Endothelial cell of umbilical vein (primary cell): ENCODE data around the gene HIRA. TPM values are rescaled to one million over a fixed set of nuclear protein-coding genes. Genes with fewer than 3 reads are reported as not detected.

Experiments
- BruUV-seq: library from RNA; stranded (reverse); fragments of 400-500 nt; replicated peaks from 2 replicates; lab custom pipeline; 2021; lab: Mats Ljungman, UMichigan
- CTCF ChIA-PET: fragments of 300-600, 350-600 bp; sonication (Branson Sonifier 250); formaldehyde crosslinking; loops from one replicate; lab custom pipeline; 2021; ENCODE audit warnings: antibody characterized with exemption, inconsistent platforms; lab: Charles Lee
- POLR2A ChIA-PET: fragments of 300-600, 350-600 bp; sonication (Branson Sonifier 250); formaldehyde crosslinking; loops from one replicate; lab custom pipeline; 2021; ENCODE audit warnings: antibody characterized with exemption, inconsistent platforms; lab: Charles Lee
- DNase-seq: peaks from one replicate; pipeline ENCODE4 v3.0.0-alpha.2; 2011; ENCODE audit warnings: low read depth, low spot score
- FAIRE-seq: peaks from 2 replicates; lab custom pipeline; 2011; peaks lifted over from hg19 to GRCh38; lab: Jason Lieb, UNC
- H2AFZ ChIP-seq: 2 replicates; pipeline ENCODE4 v1.6.0; 2012; ENCODE audit warnings: low read depth, low read length, control low read depth, inconsistent platforms
- H3K27ac ChIP-seq: 2 replicates; pipeline ENCODE4 v1.5.1; 2011; ENCODE audit warnings: low read depth, mild to moderate bottlenecking, control low read depth, low read length, moderate library complexity; ENCODE audit not compliant: insufficient read depth
- H3K27me3 ChIP-seq, 2 experiments: 2 replicates each; pipeline versions ENCODE4 v1.6.0 to v1.6.1; 2011; ENCODE audit warnings: low read length in 2 of 2, mixed read lengths in 1 of 2; ENCODE audit not compliant: control insufficient read depth in 2 of 2, insufficient read depth in 2 of 2
- H3K36me3 ChIP-seq, 2 experiments: 2 replicates in 1 of 2; 3 replicates in 1 of 2; pipeline ENCODE4 v1.5.1; 2011; ENCODE audit warnings: low read length in 2 of 2, mild to moderate bottlenecking in 1 of 2, moderate library complexity in 1 of 2; ENCODE audit not compliant: control insufficient read depth in 2 of 2, insufficient read depth in 2 of 2; ENCODE audit errors: extremely low read depth in 1 of 2
- H3K4me1 ChIP-seq: 3 replicates; pipeline ENCODE4 v1.5.1; 2011; ENCODE audit warnings: mild to moderate bottlenecking, low read length; ENCODE audit not compliant: control insufficient read depth, insufficient read depth; ENCODE audit errors: extremely low read depth
- H3K4me2 ChIP-seq: 2 replicates; pipeline ENCODE4 v1.6.1; 2011; ENCODE audit warnings: low read length, control low read depth, mixed read lengths; ENCODE audit not compliant: insufficient read depth
- H3K4me3 ChIP-seq, 3 experiments: fragments of 200-600 bp in 1 of 3; sonication (generic), shearing (Covaris generic) in 1 of 3; replicated peaks in 1 of 3; 2 replicates each; pipeline ENCODE4 v1.5.1; 2011 to 2016; ENCODE audit warnings: control low read depth in 3 of 3, low read length in 3 of 3, mild to moderate bottlenecking in 2 of 3, inconsistent platforms in 1 of 3, low read depth in 1 of 3, moderate library complexity in 1 of 3; ENCODE audit not compliant: insufficient read depth in 1 of 3
- H3K79me2 ChIP-seq: 2 replicates; pipeline ENCODE4 v1.6.0; 2012; ENCODE audit warnings: low read length, inconsistent platforms; ENCODE audit not compliant: control insufficient read depth, insufficient read depth
- H3K9ac ChIP-seq: replicated peaks from 2 replicates; pipeline ENCODE3; 2011; ENCODE audit warnings: low read length, control low read depth; ENCODE audit not compliant: insufficient read depth; ENCODE audit errors: extremely low read depth
- H3K9me1 ChIP-seq: replicated peaks from 3 replicates; pipeline ENCODE4 v1.6.0; 2011; ENCODE audit warnings: mild to moderate bottlenecking, low read length; ENCODE audit not compliant: control insufficient read depth, insufficient read depth; ENCODE audit errors: extremely low read depth
- H3K9me3 ChIP-seq: replicated peaks from 2 replicates; pipeline ENCODE4 v1.5.1; 2012; ENCODE audit warnings: low read length, inconsistent platforms; ENCODE audit not compliant: control insufficient read depth, insufficient read depth
- H4K20me1 ChIP-seq: replicated peaks from 2 replicates; pipeline ENCODE3; 2011; ENCODE audit warnings: mild to moderate bottlenecking, low read length; ENCODE audit not compliant: control insufficient read depth, insufficient read depth; ENCODE audit errors: extremely low read depth
- CTCF ChIP-seq, 2 donors: IDR thresholded peaks; 1 replicate in 1 of 2; 2 replicates in 1 of 2; pipeline ENCODE4 v1.5.1; 2011; ENCODE audit warnings: low read length in 2 of 2, mild to moderate bottlenecking in 2 of 2, moderate library complexity in 2 of 2, control low read depth in 1 of 2, inconsistent platforms in 1 of 2, low read depth in 1 of 2; ENCODE audit not compliant: insufficient read depth in 1 of 2; ENCODE audit errors: extremely low read depth in 1 of 2
- EZH2 ChIP-seq: IDR thresholded peaks from 2 replicates; pipeline ENCODE4 v1.6.1; 2012; ENCODE audit warnings: borderline replicate concordance, low read depth, mild to moderate bottlenecking, moderate library complexity, low read length, inconsistent platforms; ENCODE audit not compliant: severe bottlenecking
- FOS ChIP-seq: IDR thresholded peaks from 2 replicates; pipeline ENCODE4 v1.6.1; 2011; ENCODE audit warnings: mild to moderate bottlenecking, low read length, moderate library complexity, borderline replicate concordance; ENCODE audit not compliant: insufficient read depth
- GATA2 ChIP-seq: IDR thresholded peaks from 2 replicates; pipeline ENCODE4 v1.7.0; 2011; ENCODE audit warnings: low read depth, mild to moderate bottlenecking, moderate library complexity, mixed read lengths, low read length; ENCODE audit not compliant: insufficient read length, insufficient read depth
- JUN ChIP-seq: IDR thresholded peaks from 2 replicates; pipeline ENCODE4 v1.6.1; 2011; ENCODE audit warnings: borderline replicate concordance, low read depth; ENCODE audit not compliant: insufficient read length, insufficient read depth
- MYC ChIP-seq: IDR thresholded peaks from one replicate; pipeline ENCODE4 v1.6.1; 2011; ENCODE audit warnings: mild to moderate bottlenecking, low read depth, low read length
- POLR2A ChIP-seq: IDR thresholded peaks from 2 replicates; pipeline ENCODE4 v1.6.1; 2012; ENCODE audit warnings: low read depth, mild to moderate bottlenecking, control low read depth, low read length
- POLR2AphosphoS5 ChIP-seq: IDR thresholded peaks from 2 replicates; pipeline ENCODE4 v1.6.1; 2012; ENCODE audit warnings: low read depth, mild to moderate bottlenecking, control low read depth, low read length, moderate library complexity; ENCODE audit not compliant: insufficient read depth
- dilution Hi-C: fragments of 300-500 bp; cut with MboI; formaldehyde crosslinking; loops from one replicate; pipeline ENCODE4 v1.15.0; 2019; ENCODE audit warnings: low sequenced_read_pairs; ENCODE audit not compliant: extremely low pct_ligation_motif_present
- intact Hi-C: fragments of 100-400 bp; cut with micrococcal nuclease; formaldehyde crosslinking; loops from one replicate; pipeline ENCODE4 v1.10.0; 2022
- polyA plus RNA-seq, 4 experiments: library from polyadenylated mRNA; depleted of rRNA in 3 of 4; stranded (reverse) in 3 of 4; unstranded in 1 of 4; fragments of >200 nt; gene quantifications; 2 replicates each; pipeline versions ENCODE4 v1.2.1 to v1.2.3, GENCODE V29; 2011 to 2012; ENCODE audit warnings: missing spikeins in 1 of 4
- total RNA-seq: library from RNA; stranded (reverse); gene quantifications from 2 replicates; pipeline ENCODE4 v1.2.3, GENCODE V29; 2021
- TF ChIP-seq, protein P1 (sequence below): IDR thresholded peaks from 2 replicates; pipeline ENCODE4 v1.6.1; 2011; ENCODE audit not compliant: insufficient read depth, insufficient read length

The HIRA gene
- total and polyA plus RNA-seq, 2 donors (not counting 3 experiments of a cell fraction or from before 2014, with no cell fraction given) = 17.3 to 27.7 TPM

GRCh38 chr22:19406281-19406811, 25.2 kb downstream of the HIRA start:
- dilution Hi-C loops = no loop called here
- DNase-seq (no peak), FAIRE-seq (no peak)
- Histone ChIP-seq H4K20me1 (no peaks in the 10 kb centered on the region), H3K36me3 (peaks cover 6 to 21% of the 10 kb centered on the region in 2 experiments), H3K27me3 (no peaks in the 10 kb centered on the region), H3K4me1 (no peaks in the 10 kb centered on the region), H3K4me3 (no peak overlapping the region), H3K9me3 (no peaks in the 10 kb centered on the region), H3K27ac (no peak overlapping the region), H3K9ac (no peak overlapping the region), H3K4me2 (no peak overlapping the region), H2AFZ (no peak overlapping the region), H3K79me2 (peaks cover 5% of the 10 kb centered on the region), H3K9me1 (no peaks in the 10 kb centered on the region)
- intact Hi-C loops = no loop called here
- POLR2A ChIA-PET = no interaction called here
- TF ChIP-seq GATA2 (no peak), CTCF (IDR thresholded peaks at IDR 0.05; ENCODE audit: extremely low read depth in 1 of 2, insufficient read depth in 1 of 2, low read depth in 1 of 2, low read length in 2 of 2) (no peak)
- TF ChIP-seq, protein P1, sequence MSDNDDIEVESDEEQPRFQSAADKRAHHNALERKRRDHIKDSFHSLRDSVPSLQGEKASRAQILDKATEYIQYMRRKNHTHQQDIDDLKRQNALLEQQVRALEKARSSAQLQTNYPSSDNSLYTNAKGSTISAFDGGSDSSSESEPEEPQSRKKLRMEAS = no peak
- CTCF ChIA-PET = no interaction called here
- no TSS peak for BruUV-seq

DNA sequence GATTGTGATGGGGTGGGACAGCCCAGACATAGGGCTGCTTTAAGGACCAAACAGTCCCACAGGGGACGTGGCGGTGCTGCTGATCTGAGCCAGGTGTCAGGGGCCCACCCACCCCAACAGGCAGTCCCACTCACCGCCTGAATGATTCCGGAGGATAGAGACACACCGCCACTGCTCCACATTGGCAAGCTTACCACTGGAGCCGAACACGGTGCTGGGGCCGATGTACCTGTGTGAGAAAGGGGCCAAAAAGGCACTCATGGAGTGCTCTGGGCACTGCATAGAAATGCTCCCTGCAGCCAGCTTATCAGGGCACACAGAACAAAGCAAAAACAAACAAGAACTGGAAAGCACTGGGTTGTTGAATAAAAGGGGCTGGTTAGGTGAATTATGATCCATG, 25.9 kb downstream of the HIRA start:
- TF ChIP-seq CTCF (IDR thresholded peaks at IDR 0.05; ENCODE audit: extremely low read depth in 1 of 2, insufficient read depth in 1 of 2, low read depth in 1 of 2, low read length in 2 of 2) (no peak), POLR2AphosphoS5 (no peak), FOS (no peak), EZH2 (no peak), GATA2 (no peak), POLR2A (no peak), JUN (no peak), MYC (no peak)
- TF ChIP-seq, protein P1 = no peak
- H3K4me3 ChIP-seq = no peak overlapping the region
- H3K9ac ChIP-seq = no peak overlapping the region
- H3K4me2 ChIP-seq = no peak overlapping the region
- no peaks in the 10 kb centered on the region for H4K20me1 ChIP-seq
- intact Hi-C loops (no loop called here), dilution Hi-C loops (no loop called here)
- no TSS peak for BruUV-seq
- H3K9me1 ChIP-seq = no peaks in the 10 kb centered on the region
- FAIRE-seq (no peak), DNase-seq (no peak)
- H3K79me2 ChIP-seq = no peaks in the 10 kb centered on the region
- ChIA-PET CTCF (no interaction called here), POLR2A (no interaction called here)
- H2AFZ ChIP-seq = no peak overlapping the region
- H3K27me3 ChIP-seq = no peaks in the 10 kb centered on the region
- H3K27ac ChIP-seq = no peak overlapping the region
- H3K36me3 ChIP-seq = peaks cover 6 to 21% of the 10 kb centered on the region in 2 experiments
- H3K4me1 ChIP-seq = no peaks in the 10 kb centered on the region
- H3K9me3 ChIP-seq = no peaks in the 10 kb centered on the region
